Fibroblast of skin of scalp (primary cell): ENCODE data around the gene PSMB7.

Source experiments
- DNase-seq: peaks from one replicate; pipeline ENCODE4 v3.0.0-alpha.2; 2013

Gene PSMB7

DNA sequence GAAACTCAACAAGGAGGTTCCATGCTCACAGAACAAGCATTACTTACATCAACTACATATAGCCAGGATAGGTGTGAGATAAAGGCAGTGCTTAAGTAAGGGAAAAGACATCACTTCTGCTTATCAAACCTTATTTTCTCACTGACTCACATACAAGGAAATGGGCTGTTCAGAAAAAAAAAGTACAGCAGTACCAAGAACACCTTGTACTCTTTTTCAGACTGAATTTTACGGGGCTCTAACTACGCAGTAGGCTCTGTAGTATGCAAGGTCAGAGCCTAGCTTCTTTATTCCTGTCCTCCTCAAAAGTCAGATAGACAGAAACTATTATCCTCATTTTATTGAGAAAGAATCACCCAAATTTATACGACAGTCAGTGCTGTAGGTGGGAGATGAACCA, 5.8 kb downstream of the PSMB7 start:
- DNase-seq, result no peak

DNA sequence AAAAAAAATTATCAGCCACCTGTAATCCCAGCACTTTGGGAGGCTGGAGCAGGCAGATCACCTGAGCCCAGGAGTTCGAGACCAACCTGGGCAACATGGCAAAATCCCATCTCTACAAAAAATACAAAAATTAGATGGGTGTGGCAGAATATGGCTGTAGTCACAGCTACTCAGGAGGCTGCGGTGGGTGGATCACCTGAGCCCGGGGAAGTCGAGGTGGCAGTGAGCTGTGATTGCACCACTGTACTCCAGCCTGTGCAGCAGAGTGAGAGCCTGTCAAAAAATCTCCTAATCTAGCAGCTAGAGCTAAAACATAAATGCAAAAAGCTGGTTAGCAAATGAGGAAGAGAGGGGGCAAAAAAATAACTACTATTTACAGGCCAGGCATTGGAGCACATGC, 12.0 kb downstream of the PSMB7 start:
- DNase-seq, result no peak

DNA sequence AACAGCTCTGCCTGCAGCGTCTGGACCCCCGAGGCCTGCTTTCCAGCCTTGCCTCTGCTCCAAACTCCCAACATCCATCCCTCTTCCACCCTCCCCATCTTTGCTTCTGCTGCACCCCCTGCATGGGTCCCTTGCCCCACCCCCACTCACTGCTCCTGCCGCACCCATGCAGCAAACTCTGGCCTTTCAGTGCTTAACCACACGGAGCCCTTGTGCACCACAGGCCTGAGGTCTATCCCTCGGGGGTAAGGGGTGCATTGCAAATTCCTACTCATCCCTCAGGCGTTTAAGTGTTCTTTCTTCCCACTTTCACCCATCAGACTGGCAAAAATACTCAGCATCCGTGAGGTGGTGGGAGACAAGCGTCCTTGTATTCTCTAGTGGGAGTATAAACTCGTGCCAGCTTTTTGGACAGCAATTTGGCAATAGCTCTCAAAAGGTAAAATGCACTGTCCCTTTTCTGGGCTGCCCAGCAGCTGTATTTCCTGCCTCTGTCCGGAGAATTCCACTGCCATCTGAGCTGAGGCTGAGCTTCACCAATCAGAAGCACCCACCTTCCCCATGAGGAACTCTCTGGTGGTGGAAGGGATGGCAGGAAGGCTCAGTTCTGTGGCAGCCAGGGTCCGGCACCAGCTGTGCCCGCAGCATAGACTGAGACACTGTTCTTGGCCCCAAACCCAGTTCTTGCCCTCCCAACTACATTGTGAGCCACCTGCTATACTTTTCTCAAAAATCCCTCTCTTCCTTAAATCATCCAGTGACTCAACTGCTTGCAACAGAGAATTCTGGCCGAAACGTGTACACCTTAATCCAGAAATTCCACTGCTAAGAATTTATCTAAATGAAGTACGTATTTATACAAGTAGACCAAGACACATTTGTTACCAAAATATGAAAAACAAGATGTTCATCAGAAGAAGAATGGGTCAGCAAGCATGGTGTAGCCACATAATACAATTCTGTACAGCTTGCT, 15.0 kb downstream of the PSMB7 start:
- no peak for DNase-seq

DNA sequence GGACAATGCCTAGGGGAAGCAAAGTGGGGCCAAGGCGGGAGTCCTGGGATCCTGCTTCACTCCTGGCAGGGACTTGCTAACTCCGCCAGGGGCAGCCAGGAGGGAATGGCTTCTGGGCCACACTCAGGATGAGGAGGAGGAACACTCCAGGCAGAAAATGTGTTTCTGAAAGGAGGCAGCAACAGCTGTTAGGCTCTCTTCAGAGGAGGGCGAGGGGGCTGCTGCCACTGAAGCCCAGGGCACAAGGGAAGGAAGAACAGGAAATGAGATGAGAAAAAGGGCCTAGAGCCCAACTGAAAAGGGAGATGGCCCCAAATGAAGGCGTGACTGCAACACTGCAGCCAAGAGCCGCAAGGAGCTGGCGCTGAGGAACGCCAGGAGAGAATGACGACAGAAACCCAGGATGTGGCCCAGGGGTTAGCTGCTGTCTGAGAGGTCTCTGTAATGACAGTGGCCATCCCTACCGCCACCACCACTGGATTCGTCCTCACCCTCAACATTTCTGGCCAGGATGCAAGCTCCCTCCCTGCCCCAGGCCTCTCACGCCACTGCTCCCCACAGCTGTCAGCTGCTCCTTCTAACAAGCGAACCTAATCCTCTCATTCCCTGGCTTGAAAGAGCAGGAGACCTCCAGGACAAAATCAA, 15.8 kb downstream of the PSMB7 start:
- DNase-seq, result no peak

DNA sequence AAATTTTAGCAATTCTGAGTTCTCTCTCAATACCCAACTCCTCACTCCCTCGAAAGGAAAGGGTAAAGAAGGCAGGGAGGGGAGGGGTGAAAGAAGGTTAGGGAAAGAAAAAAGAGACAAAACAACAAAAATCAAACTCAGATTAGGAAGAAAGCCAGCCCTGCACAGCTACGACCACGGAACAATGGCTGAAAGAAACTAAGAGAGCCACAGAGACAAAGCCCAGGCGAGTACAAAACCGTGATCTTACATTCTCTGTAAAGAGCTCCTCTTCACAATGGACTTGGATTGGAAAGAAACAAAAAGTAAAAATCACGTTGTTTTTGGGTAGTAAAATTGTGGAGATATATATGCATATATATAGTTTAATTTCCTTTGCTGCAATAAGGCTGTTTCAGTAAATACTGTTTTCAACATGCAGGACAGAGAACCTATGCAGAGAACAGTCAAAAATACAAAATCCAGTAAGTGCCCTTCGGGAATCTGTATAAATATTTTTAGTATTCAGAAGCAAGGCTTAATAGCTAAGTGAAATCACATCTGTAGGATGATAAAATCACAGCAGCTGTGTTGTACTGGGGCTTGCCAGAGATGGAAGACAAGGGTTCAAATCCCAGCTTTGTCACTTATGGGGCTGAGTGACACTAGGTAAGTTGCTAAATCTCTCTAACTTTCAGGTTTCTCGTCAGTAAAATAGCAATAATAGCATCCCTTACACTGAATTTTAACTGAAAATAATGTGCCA, 16.9 kb downstream of the PSMB7 start:
- DNase-seq, result no peak

DNA sequence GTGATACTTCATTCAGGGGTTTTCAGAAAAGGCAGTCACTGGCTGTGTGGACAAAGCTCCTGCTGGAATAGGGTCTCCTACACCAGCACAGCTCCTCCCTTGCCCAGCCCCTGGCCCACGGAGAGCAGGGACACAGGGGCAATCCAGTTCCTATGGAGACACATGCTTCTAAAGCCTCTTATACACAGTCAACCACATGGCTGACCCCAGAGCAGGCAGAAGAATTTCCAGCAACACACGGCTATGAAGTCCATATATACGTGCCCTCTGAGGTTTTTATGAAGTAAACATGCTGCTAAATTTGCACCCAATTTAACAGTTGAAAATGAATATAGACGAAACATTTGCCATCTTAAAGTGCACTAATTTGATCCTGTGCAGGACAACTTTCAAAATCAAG, 19.4 kb downstream of the PSMB7 start:
- DNase-seq, result no peak

DNA sequence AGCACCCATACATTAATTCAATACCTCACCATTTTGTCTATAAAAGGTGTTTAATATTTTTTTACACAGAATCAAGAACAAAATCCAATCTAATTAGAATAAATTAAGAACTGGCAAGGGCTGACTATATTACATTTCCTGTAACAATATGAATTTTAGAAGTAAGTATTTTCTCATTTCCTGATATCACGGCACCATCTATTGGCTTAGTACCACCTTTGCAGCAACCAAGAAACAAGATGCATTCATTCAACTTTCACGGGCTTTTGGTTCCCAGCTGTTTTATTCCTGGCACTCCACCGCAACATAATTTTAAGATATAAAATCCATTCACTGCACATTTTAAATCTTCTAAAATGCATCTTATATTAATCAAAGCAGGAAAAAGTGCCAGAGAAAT, 20.6 kb downstream of the PSMB7 start:
- DNase-seq, result no peak

DNA sequence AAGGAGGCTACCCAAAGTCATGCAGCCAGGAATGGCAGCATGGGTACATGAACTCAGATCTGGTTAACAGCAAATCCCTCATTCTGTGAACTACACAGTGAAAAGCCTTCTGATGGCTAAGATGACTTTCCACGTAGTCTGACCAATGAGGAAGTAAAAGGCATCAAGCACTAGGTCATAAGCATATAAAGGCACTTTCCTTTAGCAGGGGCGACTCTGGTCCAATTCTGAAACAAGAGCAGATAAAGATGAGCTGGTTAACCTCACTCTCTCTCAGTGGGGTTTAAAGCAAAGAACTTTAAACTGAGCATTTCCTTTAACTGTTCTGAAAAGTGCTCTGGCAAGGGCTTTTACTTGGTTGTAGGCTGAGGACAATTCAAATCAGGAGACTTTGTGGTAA, 21.1 kb downstream of the PSMB7 start:
- no peak for DNase-seq

DNA sequence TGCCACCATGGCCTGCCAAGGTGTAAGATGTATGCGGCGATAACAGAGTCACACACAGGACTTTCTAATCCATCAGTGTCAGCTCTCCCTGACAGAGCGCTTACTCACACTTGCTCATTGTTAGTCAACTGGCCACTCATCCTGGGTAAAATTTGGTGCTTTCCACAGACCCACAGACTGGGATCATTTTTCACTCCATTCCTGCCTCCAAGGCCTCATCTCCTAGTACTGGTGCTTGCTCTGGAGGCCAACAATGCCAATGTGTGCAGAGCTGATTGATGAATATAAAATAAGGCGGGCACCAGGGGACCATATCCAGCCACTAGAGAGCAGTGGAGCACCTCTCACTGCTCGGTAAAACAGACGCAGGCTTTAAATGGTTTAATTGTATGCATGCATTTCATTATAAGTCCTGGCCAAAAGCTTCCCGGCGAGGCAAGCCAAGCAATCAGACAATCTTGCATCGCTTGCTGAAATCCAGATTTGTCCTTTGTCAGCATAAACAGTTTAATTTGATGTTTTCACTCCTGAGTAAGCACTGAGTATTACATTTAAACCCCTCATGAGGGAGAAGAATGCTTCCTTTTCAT, 22.3 kb downstream of the PSMB7 start:
- DNase-seq, result peak; percentile 89

DNA sequence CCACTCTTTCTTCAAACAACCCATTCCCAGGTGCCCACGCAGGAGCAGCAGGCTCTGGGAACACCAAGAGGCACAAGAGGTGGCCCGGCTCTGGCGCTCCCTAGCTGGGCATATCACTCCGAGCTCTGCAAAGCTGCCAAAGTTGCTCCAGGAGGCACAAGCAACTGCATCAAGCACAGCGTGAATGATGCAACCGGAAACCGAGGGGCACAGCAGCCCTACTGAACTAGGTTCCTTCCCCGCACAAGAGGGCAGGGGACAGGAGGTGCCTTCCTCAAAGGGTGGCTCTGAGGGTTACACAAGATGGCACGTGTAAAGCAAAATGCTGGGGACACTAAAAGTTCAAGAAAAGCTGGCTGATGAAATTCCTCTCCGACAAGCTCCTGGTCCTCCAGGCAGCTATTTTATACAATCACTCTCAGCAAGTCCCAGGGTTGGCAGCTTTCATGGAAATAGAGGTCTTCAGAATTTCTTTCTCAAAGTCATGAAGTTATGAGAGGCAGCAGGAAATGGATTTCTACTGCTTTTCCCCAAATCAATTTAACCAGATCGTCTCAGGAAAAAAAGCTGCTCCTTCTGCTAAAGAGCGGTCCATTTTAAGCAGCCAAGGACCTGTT, 22.9 kb downstream of the PSMB7 start:
- DNase-seq, result no peak

DNA sequence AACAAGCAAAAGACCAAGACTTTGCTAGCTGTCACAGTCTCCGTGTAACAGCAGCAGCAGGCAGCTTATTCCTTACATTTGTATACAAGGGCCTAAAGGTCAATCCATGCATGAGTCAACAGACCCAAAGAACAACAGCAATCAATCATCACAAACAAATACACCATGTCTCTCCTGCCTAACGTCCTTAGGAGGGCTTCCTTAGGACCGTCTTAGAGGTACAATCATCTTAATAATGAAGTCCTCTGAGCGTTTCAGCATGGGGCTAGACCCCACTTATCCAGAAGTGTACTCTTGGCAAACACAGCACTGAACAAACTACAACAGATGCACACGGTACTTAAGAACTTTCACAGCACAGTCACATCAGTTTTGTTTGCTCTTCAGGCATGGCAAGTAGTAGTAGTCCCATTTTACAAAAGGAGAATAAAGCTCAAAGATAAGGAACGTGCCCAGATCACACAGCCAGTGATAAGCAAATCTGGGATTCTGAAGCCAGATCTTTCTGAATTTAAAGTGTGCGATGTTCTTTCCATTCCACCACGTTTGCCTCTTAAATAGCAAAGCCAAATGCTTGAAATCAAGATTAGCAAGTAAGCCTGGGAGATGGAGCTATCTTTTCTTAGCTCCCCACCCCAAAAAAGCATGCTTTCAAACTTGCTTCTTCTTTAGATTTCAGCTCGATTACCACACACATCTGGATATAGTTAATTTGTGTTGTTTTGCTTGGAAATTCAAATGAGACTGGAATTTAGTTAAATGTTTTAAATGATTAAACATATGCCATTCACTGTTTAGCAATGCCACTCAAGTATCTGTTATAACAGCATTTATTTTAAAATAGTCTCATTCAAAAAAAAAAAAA, 24.2 kb downstream of the PSMB7 start:
- peak; percentile 76 for DNase-seq

DNA sequence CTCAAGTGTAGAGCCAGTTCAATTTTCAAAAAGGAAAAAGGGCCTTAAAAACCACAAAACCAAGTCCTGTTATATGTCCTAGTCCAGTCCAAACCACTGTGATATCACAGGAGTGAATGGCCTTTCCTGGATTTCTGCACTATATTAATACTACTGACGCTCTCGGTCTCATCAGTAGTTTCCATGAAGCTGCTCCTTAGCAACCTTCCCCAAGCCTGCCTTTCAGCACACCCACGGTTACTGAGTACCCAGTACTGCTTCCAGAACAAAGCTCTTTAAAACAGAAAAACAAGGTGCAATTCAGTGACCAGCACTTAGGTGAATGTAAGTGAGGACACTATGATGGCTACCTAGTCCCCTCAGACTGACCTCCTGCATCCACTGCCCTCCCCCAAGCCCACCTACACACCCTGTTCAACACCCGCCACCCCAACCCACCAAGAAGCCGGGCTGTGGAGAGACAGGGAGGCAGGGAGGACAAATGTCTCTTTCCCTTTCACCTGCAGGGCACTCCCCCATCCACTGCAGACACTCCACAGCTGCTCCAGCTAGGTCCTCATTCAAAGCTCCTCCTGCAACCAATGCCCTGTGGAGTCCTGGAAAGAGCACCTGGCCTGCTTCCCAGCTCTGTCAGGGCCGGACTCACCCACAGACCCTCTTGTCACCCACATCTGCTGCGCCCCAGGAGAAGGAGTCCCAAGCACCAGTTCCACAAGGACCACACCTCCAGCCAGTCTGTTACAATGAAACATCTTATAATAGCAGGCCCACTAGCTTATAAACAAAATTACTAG, 25.9 kb downstream of the PSMB7 start:
- no peak for DNase-seq

DNA sequence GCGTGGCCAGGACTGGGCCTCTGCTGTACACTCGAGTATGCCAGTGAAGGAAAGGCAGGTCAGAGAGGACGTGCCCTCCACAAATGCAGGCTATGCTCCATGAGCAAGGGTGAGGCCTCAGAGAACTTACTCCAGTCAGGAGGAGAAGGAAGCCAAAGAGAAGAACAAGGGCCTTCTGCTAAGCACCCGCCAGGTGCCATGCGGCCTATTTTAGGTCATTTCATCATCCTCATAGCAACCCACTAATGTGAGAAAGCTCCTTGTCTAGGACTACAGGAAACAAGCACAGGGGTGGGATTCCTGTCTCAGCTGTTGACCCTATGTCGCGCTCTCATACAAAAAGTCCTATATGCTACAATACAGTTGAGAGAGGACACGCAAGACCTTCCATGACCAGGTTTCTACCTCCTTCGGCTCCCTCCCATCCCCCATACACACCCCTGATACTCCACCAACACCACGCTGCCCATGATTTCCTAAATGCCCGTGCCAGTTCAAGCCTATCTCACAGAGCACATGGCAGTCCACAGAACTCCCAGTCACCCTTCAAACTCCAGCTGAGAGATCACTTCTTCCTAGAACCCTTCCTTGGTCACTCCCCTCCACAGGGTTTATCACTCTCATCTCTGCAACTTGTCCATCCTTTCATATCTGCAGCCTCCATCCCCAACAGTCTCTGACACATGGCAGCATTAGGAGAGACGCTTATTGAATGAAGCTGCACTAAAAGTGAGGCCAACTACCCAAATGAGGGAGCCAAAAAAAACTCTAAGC, 26.8 kb downstream of the PSMB7 start:
- no peak for DNase-seq

DNA sequence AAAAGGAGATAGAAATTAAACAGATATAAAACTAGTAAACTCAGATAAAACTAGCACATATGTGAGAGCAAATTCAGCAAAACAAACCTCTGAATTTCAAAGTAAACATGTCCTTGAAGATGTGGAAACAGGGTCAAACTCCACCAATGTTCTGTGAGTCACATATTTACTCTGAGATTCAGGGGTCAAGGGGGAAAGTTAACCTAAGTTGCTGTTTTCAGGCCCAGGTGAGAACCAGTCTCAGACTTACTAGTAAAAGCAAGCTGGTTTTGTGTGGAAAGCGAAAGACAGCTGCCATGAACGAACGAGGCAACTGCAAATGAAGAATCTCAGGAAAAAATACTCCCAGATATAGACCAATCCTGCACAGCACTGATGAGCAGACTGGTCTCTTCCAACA, 29.0 kb downstream of the PSMB7 start:
- DNase-seq, result no peak

DNA sequence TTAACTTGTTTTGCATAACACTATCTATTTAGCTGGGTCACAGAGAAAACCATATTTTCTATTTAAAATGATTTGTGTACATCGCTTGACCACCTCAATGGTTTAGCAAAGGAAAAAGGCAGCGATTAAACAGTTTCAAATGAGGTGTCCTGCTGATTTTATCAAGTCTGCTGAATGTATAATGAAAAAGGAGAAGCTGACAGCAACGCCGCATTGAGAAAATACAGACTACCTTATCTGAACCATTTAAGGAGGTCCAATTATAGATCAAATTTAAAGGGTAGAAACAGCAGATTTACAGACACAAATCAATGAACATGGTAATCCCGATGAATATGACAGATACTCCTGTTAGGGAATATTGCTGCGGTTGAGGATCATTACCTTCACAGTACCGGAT, 29.6 kb downstream of the PSMB7 start:
- DNase-seq, result no peak

DNA sequence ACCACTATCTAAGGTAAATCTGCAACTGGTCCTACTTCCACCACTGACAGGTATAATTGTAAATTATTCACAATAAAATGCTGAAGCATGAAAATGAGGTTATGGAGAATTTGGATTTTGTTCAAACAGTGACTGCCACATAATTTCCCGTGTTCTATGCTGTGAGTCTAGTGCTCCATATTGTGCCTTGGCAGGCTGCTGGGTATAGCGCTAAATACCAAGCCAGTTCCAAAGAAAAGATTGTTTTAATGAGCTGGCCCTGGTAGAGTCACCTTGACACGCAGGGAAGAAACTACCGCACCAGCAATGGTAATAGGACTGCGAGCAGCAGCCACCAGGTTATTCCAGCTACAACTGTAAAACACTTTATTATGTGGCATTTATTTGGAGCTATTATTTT, 30.4 kb downstream of the PSMB7 start:
- no peak for DNase-seq

DNA sequence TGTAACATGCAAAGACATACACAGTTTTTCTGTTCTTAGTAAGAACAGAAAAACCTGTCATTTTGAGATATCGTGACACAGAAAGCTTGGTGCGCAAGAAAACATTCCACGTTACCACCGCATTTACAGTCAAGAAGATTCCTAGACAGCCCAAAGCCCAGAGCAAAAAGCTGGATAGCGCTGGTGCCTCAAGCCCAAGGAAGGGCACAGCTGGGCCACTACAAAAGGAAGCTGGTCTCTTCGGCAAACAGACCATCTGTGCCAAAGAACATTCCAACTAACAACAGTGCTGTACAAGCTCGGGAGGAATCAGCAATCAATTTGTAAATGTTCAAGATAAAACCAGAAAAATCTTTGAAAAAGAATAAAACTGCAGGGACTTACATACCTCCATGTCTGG, 31.0 kb downstream of the PSMB7 start:
- no peak for DNase-seq

DNA sequence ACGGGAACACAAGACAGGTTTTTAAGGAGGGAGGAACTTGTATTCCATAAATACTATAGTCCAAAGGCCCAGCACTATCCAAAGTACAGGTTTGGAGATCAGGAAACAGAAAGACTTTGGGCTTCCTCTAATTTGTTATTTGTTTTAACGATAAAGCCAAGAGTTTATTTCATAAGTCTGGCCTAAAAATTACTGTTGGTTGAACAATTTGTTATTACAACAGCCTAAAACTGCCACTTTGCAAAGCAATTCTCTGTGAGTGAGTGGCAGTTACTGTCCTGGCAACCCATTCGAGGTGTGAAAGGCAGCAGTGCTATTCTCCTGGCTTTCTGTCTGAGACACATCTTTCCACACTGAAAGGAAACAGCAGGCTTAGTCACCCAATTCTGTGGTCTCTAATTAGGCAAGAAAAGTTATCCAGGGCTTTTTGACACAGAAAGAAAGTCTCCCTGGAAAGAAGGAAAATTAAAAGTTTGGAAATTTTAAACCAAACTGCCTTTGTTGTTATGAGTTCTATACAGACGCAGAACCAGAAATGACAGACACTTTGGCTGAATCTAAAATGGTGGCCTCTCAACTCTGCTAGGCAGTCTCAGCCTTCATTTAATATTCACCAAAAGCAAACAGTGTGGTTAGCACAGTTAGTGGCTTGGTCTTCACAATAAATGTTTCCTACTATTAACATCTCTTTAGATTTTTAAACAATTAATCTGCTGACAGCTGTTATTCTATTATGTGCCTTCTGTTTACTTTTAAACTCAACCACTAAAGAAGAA, 33.9 kb downstream of the PSMB7 start:
- peak; percentile 51 for DNase-seq
